Retina (tissue), 1 donor: Measurements from ENCODE around the gene PSEN2.
A peak's percentile ranks its signal among the peaks of the same experiment; 100 is the strongest.
"Not testable (repeated sequence)": the region's sequence is repeated elsewhere in the genome, so short reads cannot be mapped to it uniquely, and the experiment has no call there.

Experiments used
- DNase-seq: peaks from one replicate; pipeline ENCODE4 v3.0.0-alpha.2; 2016

PSEN2 gene

DNA sequence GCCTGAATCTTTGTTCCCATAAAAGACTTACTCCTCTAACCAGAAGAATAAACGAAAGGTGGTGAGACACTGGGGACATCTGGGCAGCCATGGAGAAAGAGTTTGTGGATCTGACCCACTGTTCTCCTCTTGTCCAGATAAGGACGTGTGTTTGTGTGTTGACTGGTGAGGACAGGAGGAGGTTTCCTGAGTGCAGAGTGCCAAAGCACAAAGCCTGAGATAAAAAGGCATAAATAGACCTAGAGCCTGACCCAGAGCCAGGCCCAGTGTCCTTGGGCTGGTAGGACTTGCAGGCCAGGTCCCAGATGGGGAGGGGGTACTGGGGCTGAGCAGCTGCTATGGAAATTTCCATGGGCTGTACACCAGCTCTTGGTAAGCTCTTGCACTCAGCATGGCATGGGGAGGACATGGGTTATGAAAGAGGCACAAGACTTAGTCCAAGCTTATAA is 50.1 kb downstream of the PSEN2 start:
- DNase-seq, result no peak

- DNase-seq, result no peak
Measured at GRCh38 chr1:226921504-226921903, 51.1 kb downstream of the PSEN2 start.

DNA sequence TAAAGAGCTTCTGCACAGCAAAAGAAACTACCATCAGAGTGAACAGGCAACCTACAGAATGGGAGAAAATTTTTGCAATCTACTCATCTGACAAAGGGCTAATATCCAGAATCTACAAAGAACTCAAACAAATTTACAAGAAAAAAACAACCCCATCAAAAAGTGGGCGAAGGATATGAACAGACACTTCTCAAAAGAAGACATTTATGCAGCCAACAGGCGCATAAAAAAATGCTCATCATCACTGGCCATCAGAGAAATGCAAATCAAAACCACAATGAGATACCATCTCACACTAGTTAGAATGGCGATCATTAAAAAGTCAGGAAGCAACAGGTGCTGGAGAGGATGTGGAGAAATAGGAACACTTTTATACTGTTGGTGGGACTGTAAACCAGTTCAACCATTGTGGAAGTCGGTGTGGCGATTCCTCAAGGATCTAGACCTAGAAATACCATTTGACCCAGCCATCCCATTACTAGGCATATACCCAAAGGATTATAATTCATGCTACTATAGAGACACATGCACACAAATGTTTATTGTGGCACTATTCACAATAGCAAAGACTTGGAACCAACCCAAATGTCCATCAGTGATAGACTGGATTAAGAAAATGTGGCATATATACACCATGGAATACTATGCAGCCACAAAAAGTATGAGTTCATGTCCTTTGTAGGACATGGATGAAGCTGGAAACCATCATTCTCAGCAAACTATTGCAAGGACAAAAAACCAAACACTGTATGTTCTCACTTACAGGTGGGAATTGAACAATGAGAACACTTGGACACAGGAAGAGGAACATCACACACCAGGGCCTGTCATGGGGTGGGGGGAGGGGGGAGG is 59.1 kb downstream of the PSEN2 start:
- not testable (repeated sequence) for DNase-seq

DNA sequence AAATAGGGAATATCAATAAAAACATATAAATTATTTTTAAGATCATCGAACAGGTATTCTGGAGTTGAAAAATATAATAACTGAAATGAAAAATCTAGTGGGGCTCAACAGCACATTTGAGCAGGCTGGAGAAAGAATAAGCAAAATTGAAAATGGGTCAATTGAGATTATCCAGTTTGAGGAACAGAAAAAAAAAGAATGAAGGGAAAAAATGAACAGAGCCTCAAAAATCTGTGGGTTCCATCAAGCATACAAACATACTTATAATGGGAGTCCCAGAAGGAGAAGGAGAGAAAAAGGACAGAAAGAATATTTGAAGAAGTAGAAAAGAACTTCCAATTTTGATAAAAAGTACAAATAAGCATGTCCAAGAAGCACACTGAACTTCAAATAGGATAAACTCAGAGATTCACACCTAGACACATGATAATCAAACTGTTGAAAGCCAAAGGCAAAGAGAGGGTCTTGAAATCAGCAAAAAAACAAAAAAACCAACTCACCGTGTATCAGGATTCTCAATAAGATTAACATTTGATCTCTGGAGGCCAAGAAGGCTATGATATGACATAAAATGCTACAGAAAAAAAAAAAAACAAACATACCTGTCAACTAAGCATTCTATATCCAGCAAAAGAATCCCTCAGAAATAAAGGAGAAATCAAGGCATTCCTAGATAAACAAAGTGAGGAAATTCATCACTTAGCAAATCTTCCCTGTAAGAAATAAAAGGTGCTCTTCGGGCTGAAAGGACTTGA is 64.2 kb downstream of the PSEN2 start:
- DNase-seq, result no peak

GRCh38 chr1:226937940-226938725 is 67.7 kb downstream of the PSEN2 start:
- DNase-seq, result no peak

DNA sequence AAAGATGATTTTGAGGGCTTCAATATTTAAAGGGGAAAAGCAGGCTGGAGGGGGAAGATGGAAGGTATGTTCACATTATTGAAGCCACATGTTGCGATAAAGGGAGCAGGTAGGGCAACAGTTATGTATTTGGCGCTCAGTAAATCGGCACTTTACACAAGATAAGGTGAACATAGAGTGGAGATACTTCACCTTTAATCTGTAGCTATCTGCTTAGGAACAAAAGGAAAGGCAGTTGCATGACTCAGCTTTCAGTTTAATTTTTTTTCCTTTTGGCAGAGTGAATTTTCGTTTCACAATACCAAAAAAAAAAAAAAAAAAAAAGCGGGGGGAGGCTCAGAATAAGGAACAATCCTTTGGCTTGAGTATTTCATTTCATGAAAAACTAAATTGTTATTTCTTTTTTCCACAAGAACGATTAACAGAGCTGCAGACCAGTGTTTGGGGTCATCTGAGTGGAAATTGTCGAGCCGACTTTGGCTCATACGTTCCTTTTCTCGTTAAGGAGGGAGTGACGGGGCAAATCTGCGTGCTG is 68.6 kb downstream of the PSEN2 start:
- DNase-seq, result no peak

DNA sequence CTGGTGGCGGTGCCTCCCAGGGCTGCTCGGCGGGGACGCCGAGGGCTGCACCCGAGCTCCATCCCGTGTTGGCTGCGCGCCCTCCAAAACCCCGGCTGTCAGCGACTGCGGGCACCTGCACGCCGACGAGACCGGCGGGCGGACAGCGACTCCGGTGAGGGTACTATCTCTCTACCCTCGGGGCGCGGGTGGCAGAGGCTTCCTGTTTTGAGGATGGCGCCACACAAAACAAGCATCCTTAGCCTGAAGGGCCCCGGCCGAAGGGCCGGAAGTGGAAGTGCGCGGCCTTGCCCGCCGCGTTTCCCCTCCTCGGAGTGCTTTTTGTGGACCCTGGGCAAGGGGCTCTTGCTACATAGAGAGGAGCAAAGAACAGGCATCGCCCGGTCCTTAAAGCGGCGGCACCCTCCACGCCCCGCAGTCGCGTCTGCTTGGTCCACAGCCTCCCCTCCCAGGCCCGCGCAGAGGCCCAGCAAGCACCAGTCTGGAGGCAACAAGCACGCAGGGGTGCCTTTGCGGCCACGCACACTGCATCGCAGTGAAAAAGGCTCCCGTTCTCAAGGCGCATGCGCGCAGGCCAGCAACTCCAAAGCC is 69.1 kb downstream of the PSEN2 start:
- peak; percentile 97 for DNase-seq

DNA sequence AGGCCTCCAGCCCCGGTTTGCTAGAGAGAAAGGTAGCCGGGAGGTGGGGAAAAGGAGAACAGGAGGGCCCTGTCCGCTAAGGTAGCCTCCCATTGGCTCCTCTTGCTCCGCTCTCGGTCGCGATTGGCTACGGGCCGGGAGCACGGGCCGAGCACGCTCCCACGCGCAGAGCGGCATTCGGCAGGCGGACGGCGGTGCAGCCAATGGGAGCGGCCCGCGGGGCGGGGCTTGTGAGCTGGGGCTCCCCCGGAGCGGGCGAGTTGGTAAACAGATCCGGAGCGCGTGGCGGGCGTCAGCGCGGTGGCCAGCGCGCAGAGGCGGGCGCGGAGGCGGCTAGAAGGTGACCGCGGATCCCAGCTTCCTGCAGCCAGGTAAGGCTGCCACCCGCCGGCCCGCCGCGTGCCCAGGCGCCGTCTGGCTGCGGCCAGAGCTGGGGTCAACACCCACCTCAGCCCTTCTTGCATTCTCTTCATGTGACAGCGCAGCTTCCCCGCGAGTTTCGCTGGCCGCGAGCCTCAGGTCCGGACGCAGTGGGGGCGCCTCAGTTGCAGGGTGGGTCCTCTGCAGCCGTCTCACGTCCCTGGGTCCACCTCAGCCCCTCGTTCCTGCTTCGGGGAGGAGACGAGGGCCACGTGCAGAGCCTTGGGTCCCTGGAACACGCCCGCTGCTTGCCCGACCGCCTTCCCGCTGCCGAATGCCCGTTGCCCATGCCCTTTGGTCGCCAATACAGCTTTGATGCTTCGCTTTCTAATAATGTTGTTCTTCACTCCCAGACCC is 69.8 kb downstream of the PSEN2 start, which contains the start of gene COQ8A:
Gene COQ8A (plus strand): TSS at position 266 of the 777 bp plus-strand sequence. CDS start 21,092 bp downstream, outside the sequence.
- peak; percentile 98 for DNase-seq

- DNase-seq, result no peak
Measured at GRCh38 chr1:226940806-226941067, 70.3 kb downstream of the PSEN2 start.

DNA sequence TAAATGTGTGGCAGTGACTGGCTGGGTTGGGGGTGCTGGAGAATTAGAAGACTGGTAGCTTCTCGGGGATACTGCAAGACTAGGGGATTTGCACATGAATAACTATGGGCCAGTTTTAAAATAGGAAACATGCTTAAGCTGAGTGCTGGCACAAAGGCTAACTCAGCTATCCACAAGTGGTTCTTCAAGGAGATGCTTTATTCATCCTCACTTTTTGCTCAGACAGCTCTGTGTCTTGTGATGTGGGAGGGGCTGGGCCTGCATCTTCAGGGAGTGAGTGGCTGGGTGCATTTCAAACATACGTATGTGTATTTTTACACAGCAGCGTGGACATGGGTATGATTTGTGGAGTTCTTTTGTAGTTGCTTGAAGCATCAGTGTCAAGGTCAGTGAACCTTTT is 72.0 kb downstream of the PSEN2 start:
- no peak for DNase-seq

DNA sequence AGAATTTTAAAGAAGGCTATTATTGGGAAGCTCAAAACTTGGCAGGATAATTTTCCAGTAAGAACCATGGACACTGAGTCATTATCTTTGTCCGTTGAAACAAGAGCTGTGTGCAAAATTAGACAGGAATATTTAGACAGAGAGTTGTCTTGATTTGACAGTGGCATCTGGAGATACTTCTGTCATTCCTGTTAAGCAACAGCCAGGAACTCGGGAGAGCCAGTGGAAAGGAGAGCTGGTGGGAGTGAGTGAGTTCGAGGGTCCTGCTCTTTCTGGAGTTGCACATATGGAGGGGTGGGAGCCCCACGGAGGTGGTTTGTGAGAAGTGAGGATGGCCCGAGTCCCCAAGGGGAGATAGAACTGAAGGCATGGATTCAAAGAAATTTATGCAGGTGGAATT is 72.7 kb downstream of the PSEN2 start:
- DNase-seq, result no peak

DNA sequence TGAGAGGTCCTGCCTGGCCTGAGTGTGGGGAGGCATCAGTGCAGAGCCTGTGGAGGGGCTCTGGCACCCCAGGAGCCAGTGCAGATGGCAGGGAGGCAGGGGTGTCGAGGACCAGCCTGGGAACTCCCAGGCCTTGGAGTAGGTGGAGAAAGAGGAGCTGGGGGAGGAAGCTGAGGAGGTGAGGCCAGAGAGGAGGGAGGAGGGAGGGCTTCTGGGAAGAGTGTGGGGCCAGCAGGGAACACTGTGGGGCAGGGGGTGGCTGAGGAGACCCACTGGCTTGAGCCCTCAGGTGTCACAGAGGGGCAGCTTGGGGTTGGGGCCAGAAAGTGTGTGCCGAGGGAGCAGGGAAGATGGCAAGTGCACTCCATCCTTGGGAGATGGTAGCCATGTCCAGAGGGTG is 73.5 kb downstream of the PSEN2 start:
- DNase-seq, result no peak

GRCh38 chr1:226945106-226945857 is 74.9 kb downstream of the PSEN2 start:
- peak; percentile 73 for DNase-seq
